DOHH2 (cell line): ENCODE results near the gene UBXN2A.
"Not testable (repeated sequence)": the region's sequence is repeated elsewhere in the genome, so short reads cannot be mapped to it uniquely, and the experiment has no call there.

ENCODE experiments used
- CTCF ChIP-seq: fragments of 200-600 bp; sonication (generic); IDR thresholded peaks from one replicate; pipeline ENCODE4 v1.5.1; 2014; ENCODE audit warnings: antibody characterized with exemption, mild to moderate bottlenecking, low read depth, low read length; ENCODE audit not compliant: poor library complexity, severe bottlenecking
- EZH2phosphoT487 ChIP-seq: fragments of 200-600 bp; sonication (generic); IDR thresholded peaks from 2 replicates; pipeline ENCODE4 v1.6.1; 2017; ENCODE audit warnings: borderline replicate concordance, mild to moderate bottlenecking, antibody characterized with exemption, low read length, moderate library complexity, mixed read lengths

- not testable (repeated sequence) for TF ChIP-seq CTCF, EZH2phosphoT487
Observed at GRCh38 chr2:23952558-23952957, 12.3 kb downstream of the UBXN2A start.
